HG02763 (cell line): ENCODE results near the gene DRAM1.
"Not testable (repeated sequence)": the region's sequence is repeated elsewhere in the genome, so short reads cannot be mapped to it uniquely, and the experiment has no call there.

Source experiments
- ATAC-seq: cut with Tn5 transposase; IDR thresholded peaks from one replicate; pipeline ENCODE4 v1.9.1; 2021; ENCODE audit warnings: mild to moderate bottlenecking, moderate library complexity; ENCODE audit not compliant: unreplicated experiment

The DRAM1 gene

GRCh38 chr12:101901777-101902176 lies 24.4 kb downstream of the DRAM1 start:
- ATAC-seq, result no peak

- no peak for ATAC-seq
These were observed 25.3 kb downstream of the DRAM1 start for GRCh38 chr12:101902641-101903040.

GRCh38 chr12:101906226-101906625 lies 28.8 kb downstream of the DRAM1 start:
- no peak for ATAC-seq

GRCh38 chr12:101908395-101908794 lies 31.0 kb downstream of the DRAM1 start:
- no peak for ATAC-seq

- ATAC-seq, result no peak
These were observed 32.3 kb downstream of the DRAM1 start for GRCh38 chr12:101909646-101910045.

- ATAC-seq, result no peak
These were observed 38.5 kb downstream of the DRAM1 start for GRCh38 chr12:101915841-101916240.

- ATAC-seq, result not testable (repeated sequence)
These were observed 41.4 kb downstream of the DRAM1 start for GRCh38 chr12:101918805-101919204.

- ATAC-seq, result no peak
These were observed 42.1 kb downstream of the DRAM1 start for GRCh38 chr12:101919447-101919846.

- no peak for ATAC-seq
These were observed 43.5 kb downstream of the DRAM1 start for GRCh38 chr12:101920906-101921305.

- ATAC-seq, result no peak
These were observed 45.8 kb downstream of the DRAM1 start for GRCh38 chr12:101923045-101923718.

GRCh38 chr12:101924618-101925017 lies 47.2 kb downstream of the DRAM1 start:
- ATAC-seq, result no peak

GRCh38 chr12:101925361-101925760 lies 48.0 kb downstream of the DRAM1 start:
- ATAC-seq, result no peak

GRCh38 chr12:101925935-101926334 lies 48.6 kb downstream of the DRAM1 start:
- no peak for ATAC-seq

GRCh38 chr12:101927036-101927435 lies 49.7 kb downstream of the DRAM1 start:
- no peak for ATAC-seq

GRCh38 chr12:101927999-101928398 lies 50.6 kb downstream of the DRAM1 start:
- no peak for ATAC-seq

GRCh38 chr12:101928556-101928955 lies 51.2 kb downstream of the DRAM1 start:
- no peak for ATAC-seq

- no peak for ATAC-seq
These were observed 52.1 kb downstream of the DRAM1 start for GRCh38 chr12:101929365-101930041.

- ATAC-seq, result peak; percentile 42
These were observed 54.3 kb downstream of the DRAM1 start for GRCh38 chr12:101931498-101932326.

- ATAC-seq, result no peak
These were observed 56.6 kb downstream of the DRAM1 start for GRCh38 chr12:101933866-101934514.

GRCh38 chr12:101935890-101936746 lies 58.7 kb downstream of the DRAM1 start:
- ATAC-seq, result peak; percentile 78
